WTC11 (cell line): Measurements from ENCODE around the gene MAP7D2. TPM values are rescaled to one million over a fixed set of nuclear protein-coding genes. Genes with fewer than 3 reads are reported as not detected.

ENCODE experiments used
- ATAC-seq: fragments of 200-7000 bp; cut with Tn5 transposase; 2 replicates; pipeline ENCODE4 v1.10.0; 2021; ENCODE audit warnings: mild to moderate bottlenecking, moderate library complexity
- CTCF ChIA-PET: fragments of 300-600 bp; sonication (Branson Sonifier 250); formaldehyde crosslinking; loops from one replicate; lab custom pipeline; 2021; ENCODE audit warnings: antibody characterized with exemption; lab: Charles Lee
- POLR2A ChIA-PET: fragments of 350-600 bp; sonication (Branson Sonifier 250); formaldehyde crosslinking; loops from one replicate; lab custom pipeline; 2021; ENCODE audit warnings: antibody characterized with exemption; lab: Charles Lee
- DNase-seq: peaks from one replicate; pipeline ENCODE4 v3.0.0; 2021; ENCODE audit warnings: low spot score
- H3K27ac Mint-ChIP-seq: 2 replicates; pipeline ENCODE4 v1.8.0; 2021; ENCODE audit warnings: mixed read lengths
- H3K27me3 Mint-ChIP-seq: 2 replicates; pipeline ENCODE4 v1.8.0; 2021; ENCODE audit warnings: low read depth, mild to moderate bottlenecking, moderate library complexity, mixed read lengths
- H3K36me3 Mint-ChIP-seq: 2 replicates; pipeline ENCODE4 v1.8.0; 2021; ENCODE audit warnings: mixed read lengths
- H3K4me1 Mint-ChIP-seq: 2 replicates; pipeline ENCODE4 v1.8.0; 2022; ENCODE audit warnings: mixed read lengths
- H3K4me3 Mint-ChIP-seq: 2 replicates; pipeline ENCODE4 v1.8.0; 2021; ENCODE audit warnings: mild to moderate bottlenecking, moderate library complexity, mixed read lengths
- H3K9me3 Mint-ChIP-seq: 2 replicates; pipeline ENCODE4 v1.8.0; 2021; ENCODE audit warnings: mixed read lengths
- ARID4B ChIP-seq: sonication (generic); formaldehyde crosslinking; IDR thresholded peaks from 2 replicates; pipeline ENCODE4 v1.8.0; 2023; ENCODE audit warnings: missing genetic modification reagents, mild to moderate bottlenecking, borderline replicate concordance
- CREB1 ChIP-seq: sonication (generic); formaldehyde crosslinking; IDR thresholded peaks from 2 replicates; pipeline ENCODE4 v1.8.0; 2023; ENCODE audit warnings: mild to moderate bottlenecking, missing genetic modification reagents
- ELF4 ChIP-seq: sonication (generic); formaldehyde crosslinking; IDR thresholded peaks from 2 replicates; pipeline ENCODE4 v1.8.1; 2022; ENCODE audit warnings: low read depth, mild to moderate bottlenecking, moderate library complexity, missing genetic modification reagents
- EMX1 ChIP-seq: fragments of 250-450 bp; sonication (Bioruptor Pico); IDR thresholded peaks from 2 replicates; pipeline ENCODE4 v1.8.0; 2021; ENCODE audit warnings: mild to moderate bottlenecking
- ESRRA ChIP-seq: sonication (generic); formaldehyde crosslinking; IDR thresholded peaks from 2 replicates; pipeline ENCODE4 v1.8.1; 2022; ENCODE audit warnings: mild to moderate bottlenecking, missing genetic modification reagents, borderline replicate concordance
- FOXP4 ChIP-seq: sonication (generic); formaldehyde crosslinking; IDR thresholded peaks from 2 replicates; pipeline ENCODE4 v1.8.0; 2022; ENCODE audit warnings: mild to moderate bottlenecking, missing genetic modification reagents
- HMGA2 ChIP-seq: fragments of 250-450 bp; sonication (Bioruptor Pico); IDR thresholded peaks from 2 replicates; pipeline ENCODE4 v1.4.0; 2021; ENCODE audit warnings: mild to moderate bottlenecking, moderate library complexity
- IRF1 ChIP-seq: sonication (generic); formaldehyde crosslinking; IDR thresholded peaks from 2 replicates; pipeline ENCODE4 v1.8.0; 2023; ENCODE audit warnings: missing genetic modification reagents
- MYBL2 ChIP-seq: sonication (generic); formaldehyde crosslinking; IDR thresholded peaks from 2 replicates; pipeline ENCODE4 v1.8.1; 2023; ENCODE audit warnings: mild to moderate bottlenecking, moderate library complexity, missing genetic modification reagents
- NFYB ChIP-seq: sonication (generic); formaldehyde crosslinking; conservative IDR thresholded peaks from 2 replicates; pipeline ENCODE4 v1.8.0; 2022; ENCODE audit warnings: low read depth, missing genetic modification reagents
- NR2C2 ChIP-seq: sonication (generic); formaldehyde crosslinking; IDR thresholded peaks from 2 replicates; pipeline ENCODE4 v1.8.0; 2022; ENCODE audit warnings: mild to moderate bottlenecking, missing genetic modification reagents
- SMAD4 ChIP-seq: sonication (generic); formaldehyde crosslinking; IDR thresholded peaks from 2 replicates; pipeline ENCODE4 v1.8.0; 2022; ENCODE audit warnings: mild to moderate bottlenecking, missing genetic modification reagents
- STAT6 ChIP-seq: sonication (generic); formaldehyde crosslinking; conservative IDR thresholded peaks from 2 replicates; pipeline ENCODE4 v1.8.1; 2023; ENCODE audit warnings: mild to moderate bottlenecking, low read depth, missing genetic modification reagents, moderate library complexity
- USF2 ChIP-seq: sonication (generic); formaldehyde crosslinking; IDR thresholded peaks from 2 replicates; pipeline ENCODE4 v1.8.1; 2023; ENCODE audit warnings: mild to moderate bottlenecking, missing genetic modification reagents, moderate library complexity
- ZBTB21 ChIP-seq: sonication (generic); formaldehyde crosslinking; IDR thresholded peaks from 2 replicates; pipeline ENCODE4 v1.8.1; 2023; ENCODE audit warnings: mild to moderate bottlenecking, missing genetic modification reagents, borderline replicate concordance
- ZNF671 ChIP-seq: fragments of 250-450 bp; sonication (Bioruptor Pico); IDR thresholded peaks from 2 replicates; pipeline ENCODE4 v1.8.0; 2021; ENCODE audit warnings: mild to moderate bottlenecking
- ZSCAN18 ChIP-seq: fragments of 250-450 bp; sonication (Bioruptor Pico); IDR thresholded peaks from 2 replicates; pipeline ENCODE4 v2.1.2; 2022; ENCODE audit warnings: mild to moderate bottlenecking, moderate library complexity
- total RNA-seq: library from RNA; stranded (reverse); gene quantifications from 3 replicates; pipeline ENCODE4 v1.2.3, GENCODE V29; 2021
- TF ChIP-seq, protein P1 (sequence below): sonication (generic); formaldehyde crosslinking; IDR thresholded peaks from 2 replicates; pipeline ENCODE4 v1.8.1; 2023; ENCODE audit warnings: mild to moderate bottlenecking, missing genetic modification reagents

The MAP7D2 gene
- total RNA-seq, 1 experiment from 2014 or later = 0.57 TPM

DNA sequence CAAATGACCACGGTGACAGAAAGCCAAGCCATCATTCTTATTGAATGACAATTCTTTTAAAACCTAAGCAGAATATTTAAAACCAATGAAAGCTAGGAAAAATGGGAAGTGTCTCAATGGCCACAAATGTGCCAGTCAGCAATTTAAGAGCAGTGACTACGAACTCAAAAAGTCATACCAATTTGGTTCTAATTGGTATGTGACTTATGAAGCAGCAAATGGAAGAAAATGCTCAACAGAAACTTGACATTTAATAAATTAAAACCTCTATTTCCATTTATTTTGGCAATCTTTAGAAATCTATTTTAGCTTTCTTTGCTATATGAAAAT lies 100.1 kb downstream of the MAP7D2 start:
- Mint-ChIP-seq H3K27ac (no peak overlapping the region), H3K4me3 (no peak overlapping the region), H3K27me3 (no peaks in the 10 kb centered on the region; the same call in 1 of the 2 replicates), H3K36me3 (no peaks in the 10 kb centered on the region), H3K4me1 (no peaks in the 10 kb centered on the region), H3K9me3 (no peaks in the 10 kb centered on the region)
- ATAC-seq (no peak), DNase-seq (no peak)
- no peak for TF ChIP-seq ELF4 (CRISPR knock-in tag)
- TF ChIP-seq MYBL2 (CRISPR knock-in tag) = no peak
- no peak for TF ChIP-seq IRF1 (CRISPR knock-in tag)
- ChIA-PET CTCF (no interaction called here), POLR2A (no interaction called here)

DNA sequence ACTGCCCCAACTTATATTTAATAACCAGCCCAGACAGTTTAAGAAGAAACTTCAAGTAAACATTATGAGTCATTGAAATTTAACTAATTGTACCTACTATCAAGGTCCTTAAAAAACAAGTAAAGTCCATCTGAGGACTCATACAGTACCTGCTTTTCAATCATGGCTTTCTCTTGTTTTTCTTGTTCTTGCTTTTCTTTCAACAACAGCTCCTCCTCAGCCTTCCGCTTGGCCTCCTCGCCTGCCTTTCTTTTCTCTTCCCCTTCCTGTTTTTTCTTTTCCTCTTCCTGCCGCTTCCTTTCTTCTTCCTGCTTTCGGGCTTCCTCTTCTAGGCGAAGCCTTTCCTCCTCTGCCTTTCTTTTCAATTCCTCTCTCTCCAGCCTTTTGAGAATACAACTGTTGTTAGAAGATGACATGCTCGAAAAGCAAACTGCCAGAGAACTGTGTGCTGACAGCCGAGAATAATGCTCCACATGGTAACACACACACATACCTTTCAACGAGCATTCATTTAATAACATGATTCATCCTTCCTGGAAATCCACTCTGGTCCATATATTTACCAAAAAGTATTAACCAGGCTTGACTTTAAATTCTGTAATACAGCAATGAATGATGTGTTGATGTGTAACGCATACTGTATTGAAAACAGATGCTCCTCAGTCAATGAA lies 100.6 kb downstream of the MAP7D2 start:
- ATAC-seq = no peak
- CTCF ChIA-PET = no interaction called here
- Mint-ChIP-seq H3K4me3 (no peak overlapping the region), H3K4me1 (no peaks in the 10 kb centered on the region), H3K9me3 (no peaks in the 10 kb centered on the region), H3K27ac (no peak overlapping the region), H3K36me3 (no peaks in the 10 kb centered on the region), H3K27me3 (no peaks in the 10 kb centered on the region; the same call in 1 of the 2 replicates)
- POLR2A ChIA-PET = no interaction called here
- DNase-seq = no peak
- TF ChIP-seq HMGA2 (CRISPR knock-in tag) (no peak), USF2 (CRISPR knock-in tag) (no peak), SMAD4 (CRISPR knock-in tag) (no peak), FOXP4 (CRISPR knock-in tag) (no peak), ZSCAN18 (CRISPR knock-in tag) (no peak), ZNF671 (no peak), ESRRA (no peak), NFYB (CRISPR knock-in tag) (no peak), CREB1 (CRISPR knock-in tag) (no peak), STAT6 (no peak), ZBTB21 (no peak), EMX1 (CRISPR knock-in tag) (no peak), ARID4B (CRISPR knock-in tag) (no peak), NR2C2 (CRISPR knock-in tag) (no peak)
- TF ChIP-seq, protein P1, sequence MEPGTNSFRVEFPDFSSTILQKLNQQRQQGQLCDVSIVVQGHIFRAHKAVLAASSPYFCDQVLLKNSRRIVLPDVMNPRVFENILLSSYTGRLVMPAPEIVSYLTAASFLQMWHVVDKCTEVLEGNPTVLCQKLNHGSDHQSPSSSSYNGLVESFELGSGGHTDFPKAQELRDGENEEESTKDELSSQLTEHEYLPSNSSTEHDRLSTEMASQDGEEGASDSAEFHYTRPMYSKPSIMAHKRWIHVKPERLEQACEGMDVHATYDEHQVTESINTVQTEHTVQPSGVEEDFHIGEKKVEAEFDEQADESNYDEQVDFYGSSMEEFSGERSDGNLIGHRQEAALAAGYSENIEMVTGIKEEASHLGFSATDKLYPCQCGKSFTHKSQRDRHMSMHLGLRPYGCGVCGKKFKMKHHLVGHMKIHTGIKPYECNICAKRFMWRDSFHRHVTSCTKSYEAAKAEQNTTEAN (CRISPR knock-in tag) = no peak
